Measurements from ENCODE around the gene KNSTRN.

KNSTRN gene

GRCh38 chr15:40345867-40346578 is 36.5 kb upstream of the KNSTRN start:
- DNase-seq (ENCODE audit: low read depth, low spot score): no peak

- DNase-seq (ENCODE audit: low read depth, low spot score): no peak
Measured at GRCh38 chr15:40346579-40347558, 35.7 kb upstream of the KNSTRN start.

- DNase-seq (ENCODE audit: low read depth, low spot score): no peak
Measured at GRCh38 chr15:40347559-40348473, 34.7 kb upstream of the KNSTRN start.

GRCh38 chr15:40348474-40348870 is 34.0 kb upstream of the KNSTRN start:
- DNase-seq (ENCODE audit: low read depth, low spot score): no peak

GRCh38 chr15:40349163-40349562 is 33.4 kb upstream of the KNSTRN start:
- DNase-seq (ENCODE audit: low read depth, low spot score): no peak

- DNase-seq (ENCODE audit: low read depth, low spot score): no peak
Measured at GRCh38 chr15:40352281-40352901, 30.1 kb upstream of the KNSTRN start.

- DNase-seq (ENCODE audit: low read depth, low spot score): no peak
Measured at GRCh38 chr15:40353697-40354096, 28.8 kb upstream of the KNSTRN start.

- no peak for DNase-seq (ENCODE audit: low read depth, low spot score)
Measured at GRCh38 chr15:40354408-40355171, 27.9 kb upstream of the KNSTRN start.

- no peak for DNase-seq (ENCODE audit: low read depth, low spot score)
Measured at GRCh38 chr15:40355976-40356585, 26.4 kb upstream of the KNSTRN start.

- DNase-seq (ENCODE audit: low read depth, low spot score): no peak
Measured at GRCh38 chr15:40357246-40357645, 25.3 kb upstream of the KNSTRN start.

GRCh38 chr15:40357723-40358470 is 24.6 kb upstream of the KNSTRN start, which contains the start of gene DISP2:
Gene DISP2, plus strand, starts transcription at chr15:40358219. Its CDS starts 103 bp downstream, at chr15:40358322.
- no peak for DNase-seq (ENCODE audit: low read depth, low spot score)

- DNase-seq (ENCODE audit: low read depth, low spot score): no peak
Measured at GRCh38 chr15:40358471-40359353, 23.8 kb upstream of the KNSTRN start.

GRCh38 chr15:40360015-40360414 is 22.5 kb upstream of the KNSTRN start:
- DNase-seq (ENCODE audit: low read depth, low spot score): no peak

GRCh38 chr15:40361640-40362039 is 20.9 kb upstream of the KNSTRN start:
- no peak for DNase-seq (ENCODE audit: low read depth, low spot score)

GRCh38 chr15:40363611-40364010 is 18.9 kb upstream of the KNSTRN start:
- no peak for DNase-seq (ENCODE audit: low read depth, low spot score)

GRCh38 chr15:40364251-40364650 is 18.3 kb upstream of the KNSTRN start:
- DNase-seq (ENCODE audit: low read depth, low spot score): no peak

GRCh38 chr15:40365016-40365415 is 17.5 kb upstream of the KNSTRN start:
- DNase-seq (ENCODE audit: low read depth, low spot score): no peak
